HG02870 (cell line): ENCODE measurements around the gene MAP6.
A peak's percentile ranks its signal among the peaks of the same experiment; 100 is the strongest.

Source experiments
- ATAC-seq: cut with Tn5 transposase; IDR thresholded peaks from one replicate; pipeline ENCODE4 v1.9.1; 2021; ENCODE audit warnings: mild to moderate bottlenecking, moderate library complexity; ENCODE audit not compliant: unreplicated experiment

The MAP6 gene

GRCh38 chr11:75555079-75555811 lies 113.6 kb downstream of the MAP6 start:
- ATAC-seq = no peak

GRCh38 chr11:75554258-75555022 lies 114.4 kb downstream of the MAP6 start:
- no peak for ATAC-seq

- no peak for ATAC-seq
These were observed 115.0 kb downstream of the MAP6 start for GRCh38 chr11:75553889-75554257.

GRCh38 chr11:75553182-75553581 lies 115.7 kb downstream of the MAP6 start:
- ATAC-seq = no peak

- ATAC-seq = no peak
These were observed 119.4 kb downstream of the MAP6 start for GRCh38 chr11:75549370-75549958.

GRCh38 chr11:75548595-75549272 lies 120.1 kb downstream of the MAP6 start:
- ATAC-seq = no peak

- no peak for ATAC-seq
These were observed 121.2 kb downstream of the MAP6 start for GRCh38 chr11:75547617-75548058.

GRCh38 chr11:75547177-75547576 lies 121.7 kb downstream of the MAP6 start:
- ATAC-seq = no peak

- no peak for ATAC-seq
These were observed 125.0 kb downstream of the MAP6 start for GRCh38 chr11:75543806-75544205.

GRCh38 chr11:75542088-75542438 lies 126.8 kb downstream of the MAP6 start:
- no peak for ATAC-seq

GRCh38 chr11:75541193-75542087 lies 127.4 kb downstream of the MAP6 start:
- ATAC-seq = no peak

GRCh38 chr11:75539459-75540334 lies 129.1 kb downstream of the MAP6 start:
- ATAC-seq = no peak

- ATAC-seq = no peak
These were observed 130.5 kb downstream of the MAP6 start for GRCh38 chr11:75538150-75538942.

- peak; percentile 4 for ATAC-seq
These were observed 131.1 kb downstream of the MAP6 start for GRCh38 chr11:75537740-75538139.
